Measurements from ENCODE around the gene NSUN7.

NSUN7 gene

GRCh38 chr4:40719008-40719623, 30.6 kb upstream of the NSUN7 start:
- DNase-seq (ENCODE audit: low spot score): no peak

GRCh38 chr4:40720351-40720750, 29.4 kb upstream of the NSUN7 start:
- DNase-seq (ENCODE audit: low spot score): no peak
- H3K9ac ChIP-seq (ENCODE audit: low read depth, low read length, poor library complexity): no peak overlapping the region
- no peak overlapping the region for H4K8ac ChIP-seq (ENCODE audit: low read depth, low read length)
- H2AK5ac ChIP-seq (ENCODE audit: low read depth, low read length): no peak overlapping the region
- no peak overlapping the region for H3K4ac ChIP-seq (ENCODE audit: low read length)
- no peak overlapping the region for H3K14ac ChIP-seq (ENCODE audit: low read length)
- no peak overlapping the region for H4K91ac ChIP-seq (ENCODE audit: low read depth, low read length, poor library complexity)
- H2BK12ac ChIP-seq (ENCODE audit: low read length): no peak overlapping the region
- no peak overlapping the region for H3K4me2 ChIP-seq (ENCODE audit: insufficient read depth, low read length, poor library complexity, severe bottlenecking)
- H2BK120ac ChIP-seq (ENCODE audit: low read depth, low read length): no peak overlapping the region
- no peaks in the 10 kb centered on the region for H3K9me3 ChIP-seq (replicated peaks in 1 of 2; ENCODE audit: control insufficient read depth in 2 of 2, insufficient read depth in 1 of 2, low read depth in 1 of 2, low read length in 2 of 2)
- no peak overlapping the region for H2AFZ ChIP-seq (ENCODE audit: low read length)
- no peak overlapping the region for H3K18ac ChIP-seq (ENCODE audit: low read length)
- no peak overlapping the region for H3K27ac ChIP-seq (replicated peaks; ENCODE audit: low read length)
- WGBS, 2 donors (ENCODE audit: extremely low coverage in 2 of 2, insufficient read length in 2 of 2, insufficient replicate concordance in 1 of 2): no CpG with 5 or more reads among the region's 4 CpGs
- no peak overlapping the region for H2BK15ac ChIP-seq (ENCODE audit: low read length)
- no peaks in the 10 kb centered on the region for H3K36me3 ChIP-seq (replicated peaks in 1 of 2; ENCODE audit: control insufficient read depth in 2 of 2, insufficient read depth in 2 of 2, low read length in 2 of 2)
- H3K27me3 ChIP-seq (ENCODE audit: control insufficient read depth in 3 of 3, insufficient read depth in 3 of 3, low read depth in 1 of 3, low read length in 3 of 3): peaks cover 0 to 6% (median 0%) of the 10 kb centered on the region in 3 experiments
- H3K23ac ChIP-seq (ENCODE audit: low read depth, low read length, poor library complexity): no peak overlapping the region
- no peak overlapping the region for H3K4me3 ChIP-seq (ENCODE audit: low read length in 2 of 2)
- peaks cover 0 to 4% of the 10 kb centered on the region in 2 donors for H3K4me1 ChIP-seq (ENCODE audit: control insufficient read depth in 2 of 2, insufficient read depth in 1 of 2, low read depth in 1 of 2, low read length in 2 of 2)
- no peaks in the 10 kb centered on the region for H3K79me1 ChIP-seq (ENCODE audit: low read depth, low read length)
- H2BK5ac ChIP-seq (ENCODE audit: low read length): no peak overlapping the region

More at GRCh38 chr4:40719008-40719623, 30.6 kb upstream of the NSUN7 start:
- peaks cover 0 to 6% (median 0%) of the 10 kb centered on the region in 3 experiments for H3K27me3 ChIP-seq (ENCODE audit: control insufficient read depth in 3 of 3, insufficient read depth in 3 of 3, low read depth in 1 of 3, low read length in 3 of 3)
- H3K4me2 ChIP-seq (ENCODE audit: insufficient read depth, low read length, poor library complexity, severe bottlenecking): no peak overlapping the region
- no peak overlapping the region for H4K8ac ChIP-seq (ENCODE audit: low read depth, low read length)
- H2BK12ac ChIP-seq (ENCODE audit: low read length): no peak overlapping the region
- no peak overlapping the region for H3K14ac ChIP-seq (ENCODE audit: low read length)
- no CpG with 5 or more reads among the region's 5 CpGs for WGBS, 2 donors (ENCODE audit: extremely low coverage in 2 of 2, insufficient read length in 2 of 2, insufficient replicate concordance in 1 of 2)
- H3K79me1 ChIP-seq (ENCODE audit: low read depth, low read length): no peaks in the 10 kb centered on the region
- no peak overlapping the region for H4K91ac ChIP-seq (ENCODE audit: low read depth, low read length, poor library complexity)
- no peak overlapping the region for H3K9ac ChIP-seq (ENCODE audit: low read depth, low read length, poor library complexity)
- no peak overlapping the region for H2AFZ ChIP-seq (ENCODE audit: low read length)
- no peak overlapping the region for H3K23ac ChIP-seq (ENCODE audit: low read depth, low read length, poor library complexity)
- no peak overlapping the region for H2BK120ac ChIP-seq (ENCODE audit: low read depth, low read length)
- H3K9me3 ChIP-seq (replicated peaks in 1 of 2; ENCODE audit: control insufficient read depth in 2 of 2, insufficient read depth in 1 of 2, low read depth in 1 of 2, low read length in 2 of 2): no peaks in the 10 kb centered on the region
- peak overlapping the region; percentile 51 for H3K27ac ChIP-seq (replicated peaks; ENCODE audit: low read length)
- H3K18ac ChIP-seq (ENCODE audit: low read length): no peak overlapping the region
- no peaks in the 10 kb centered on the region for H3K36me3 ChIP-seq (replicated peaks in 1 of 2; ENCODE audit: control insufficient read depth in 2 of 2, insufficient read depth in 2 of 2, low read length in 2 of 2)
- peaks cover 0 to 4% of the 10 kb centered on the region in 2 donors for H3K4me1 ChIP-seq (ENCODE audit: control insufficient read depth in 2 of 2, insufficient read depth in 1 of 2, low read depth in 1 of 2, low read length in 2 of 2)
- H2BK5ac ChIP-seq (ENCODE audit: low read length): no peak overlapping the region
- H3K4me3 ChIP-seq (ENCODE audit: low read length in 2 of 2): no peak overlapping the region
- no peak overlapping the region for H2AK5ac ChIP-seq (ENCODE audit: low read depth, low read length)
- no peak overlapping the region for H2BK15ac ChIP-seq (ENCODE audit: low read length)
- H3K4ac ChIP-seq (ENCODE audit: low read length): no peak overlapping the region

- Histone ChIP-seq H3K4ac (ENCODE audit: low read length) (no peak overlapping the region), H4K8ac (ENCODE audit: low read depth, low read length) (no peak overlapping the region), H2BK5ac (ENCODE audit: low read length) (no peak overlapping the region), H3K79me1 (ENCODE audit: low read depth, low read length) (no peaks in the 10 kb centered on the region), H3K14ac (ENCODE audit: low read length) (no peak overlapping the region), H2AFZ (ENCODE audit: low read length) (no peak overlapping the region), H3K27ac (replicated peaks; ENCODE audit: low read length) (no peak overlapping the region), H3K36me3 (replicated peaks in 1 of 2; ENCODE audit: control insufficient read depth in 2 of 2, insufficient read depth in 2 of 2, low read length in 2 of 2) (no peaks in the 10 kb centered on the region), H3K9me3 (replicated peaks in 1 of 2; ENCODE audit: control insufficient read depth in 2 of 2, insufficient read depth in 1 of 2, low read depth in 1 of 2, low read length in 2 of 2) (no peaks in the 10 kb centered on the region), H2BK15ac (ENCODE audit: low read length) (no peak overlapping the region), H3K18ac (ENCODE audit: low read length) (no peak overlapping the region), H4K91ac (ENCODE audit: low read depth, low read length, poor library complexity) (no peak overlapping the region), H3K4me2 (ENCODE audit: insufficient read depth, low read length, poor library complexity, severe bottlenecking) (no peak overlapping the region), H2BK12ac (ENCODE audit: low read length) (no peak overlapping the region), H3K23ac (ENCODE audit: low read depth, low read length, poor library complexity) (no peak overlapping the region), H3K9ac (ENCODE audit: low read depth, low read length, poor library complexity) (no peak overlapping the region), H2AK5ac (ENCODE audit: low read depth, low read length) (no peak overlapping the region), H2BK120ac (ENCODE audit: low read depth, low read length) (no peak overlapping the region), H3K4me3 (ENCODE audit: low read length in 2 of 2) (no peak overlapping the region), H3K27me3 (ENCODE audit: control insufficient read depth in 3 of 3, insufficient read depth in 3 of 3, low read depth in 1 of 3, low read length in 3 of 3) (peaks cover 0 to 6% (median 0%) of the 10 kb centered on the region in 3 experiments), H3K4me1 (ENCODE audit: control insufficient read depth in 2 of 2, insufficient read depth in 1 of 2, low read depth in 1 of 2, low read length in 2 of 2) (peaks cover 0 to 4% of the 10 kb centered on the region in 2 donors)
- WGBS, 2 donors (ENCODE audit: extremely low coverage in 2 of 2, insufficient read length in 2 of 2, insufficient replicate concordance in 1 of 2): no CpG with 5 or more reads among the region's 3 CpGs
- no peak for DNase-seq (ENCODE audit: low spot score)
Measured at GRCh38 chr4:40720916-40721315, 28.8 kb upstream of the NSUN7 start.

- Histone ChIP-seq H3K4me3 (ENCODE audit: low read length in 2 of 2) (no peak overlapping the region), H2BK5ac (ENCODE audit: low read length) (no peak overlapping the region), H3K4me2 (ENCODE audit: insufficient read depth, low read length, poor library complexity, severe bottlenecking) (no peak overlapping the region), H2BK120ac (ENCODE audit: low read depth, low read length) (no peak overlapping the region), H3K27me3 (ENCODE audit: control insufficient read depth in 3 of 3, insufficient read depth in 3 of 3, low read depth in 1 of 3, low read length in 3 of 3) (peaks cover 0 to 6% (median 0%) of the 10 kb centered on the region in 3 experiments), H3K18ac (ENCODE audit: low read length) (no peak overlapping the region), H3K36me3 (replicated peaks in 1 of 2; ENCODE audit: control insufficient read depth in 2 of 2, insufficient read depth in 2 of 2, low read length in 2 of 2) (no peaks in the 10 kb centered on the region), H3K14ac (ENCODE audit: low read length) (no peak overlapping the region), H3K9me3 (replicated peaks in 1 of 2; ENCODE audit: control insufficient read depth in 2 of 2, insufficient read depth in 1 of 2, low read depth in 1 of 2, low read length in 2 of 2) (no peaks in the 10 kb centered on the region), H3K4ac (ENCODE audit: low read length) (no peak overlapping the region), H3K27ac (replicated peaks; ENCODE audit: low read length) (no peak overlapping the region), H2AK5ac (ENCODE audit: low read depth, low read length) (no peak overlapping the region), H2BK15ac (ENCODE audit: low read length) (no peak overlapping the region), H4K91ac (ENCODE audit: low read depth, low read length, poor library complexity) (no peak overlapping the region), H3K4me1 (ENCODE audit: control insufficient read depth in 2 of 2, insufficient read depth in 1 of 2, low read depth in 1 of 2, low read length in 2 of 2) (peaks cover 0 to 4% of the 10 kb centered on the region in 2 donors), H3K79me1 (ENCODE audit: low read depth, low read length) (no peaks in the 10 kb centered on the region), H3K9ac (ENCODE audit: low read depth, low read length, poor library complexity) (no peak overlapping the region), H2BK12ac (ENCODE audit: low read length) (no peak overlapping the region), H4K8ac (ENCODE audit: low read depth, low read length) (no peak overlapping the region), H3K23ac (ENCODE audit: low read depth, low read length, poor library complexity) (no peak overlapping the region), H2AFZ (ENCODE audit: low read length) (no peak overlapping the region)
- no CpG with 5 or more reads among the region's 5 CpGs for WGBS, 2 donors (ENCODE audit: extremely low coverage in 2 of 2, insufficient read length in 2 of 2, insufficient replicate concordance in 1 of 2)
- no peak for DNase-seq (ENCODE audit: low spot score)
Measured at GRCh38 chr4:40721730-40722171, 28.0 kb upstream of the NSUN7 start.
